Skeletal muscle satellite cell (primary cell): ENCODE measurements around the gene ADAMTS2.

ENCODE experiments used
- H3K27me3 ChIP-seq: 2 replicates; pipeline ENCODE4 v1.7.0; 2013; ENCODE audit warnings: low read length; ENCODE audit not compliant: control insufficient read depth, insufficient read depth
- H3K36me3 ChIP-seq: 2 replicates; pipeline ENCODE4 v1.7.0; 2013; ENCODE audit warnings: mild to moderate bottlenecking, control low read depth, low read length; ENCODE audit not compliant: insufficient read depth
- H3K4me1 ChIP-seq: 2 replicates; pipeline ENCODE4 v1.7.0; 2013; ENCODE audit warnings: low read length; ENCODE audit not compliant: control insufficient read depth, insufficient read depth
- H3K4me2 ChIP-seq: 2 replicates; pipeline ENCODE4 v1.7.0; 2013; ENCODE audit warnings: mild to moderate bottlenecking, low read length
- H3K4me3 ChIP-seq: 2 replicates; pipeline ENCODE4 v1.7.0; 2013; ENCODE audit warnings: low read length
- H3K9ac ChIP-seq: 2 replicates; pipeline ENCODE4 v1.7.0; 2013; ENCODE audit warnings: mild to moderate bottlenecking, low read depth, low read length, moderate library complexity
- H3K9me3 ChIP-seq: replicated peaks from 2 replicates; pipeline ENCODE4 v1.7.0; 2013; ENCODE audit warnings: mild to moderate bottlenecking, control low read depth, low read length

Gene ADAMTS2

DNA sequence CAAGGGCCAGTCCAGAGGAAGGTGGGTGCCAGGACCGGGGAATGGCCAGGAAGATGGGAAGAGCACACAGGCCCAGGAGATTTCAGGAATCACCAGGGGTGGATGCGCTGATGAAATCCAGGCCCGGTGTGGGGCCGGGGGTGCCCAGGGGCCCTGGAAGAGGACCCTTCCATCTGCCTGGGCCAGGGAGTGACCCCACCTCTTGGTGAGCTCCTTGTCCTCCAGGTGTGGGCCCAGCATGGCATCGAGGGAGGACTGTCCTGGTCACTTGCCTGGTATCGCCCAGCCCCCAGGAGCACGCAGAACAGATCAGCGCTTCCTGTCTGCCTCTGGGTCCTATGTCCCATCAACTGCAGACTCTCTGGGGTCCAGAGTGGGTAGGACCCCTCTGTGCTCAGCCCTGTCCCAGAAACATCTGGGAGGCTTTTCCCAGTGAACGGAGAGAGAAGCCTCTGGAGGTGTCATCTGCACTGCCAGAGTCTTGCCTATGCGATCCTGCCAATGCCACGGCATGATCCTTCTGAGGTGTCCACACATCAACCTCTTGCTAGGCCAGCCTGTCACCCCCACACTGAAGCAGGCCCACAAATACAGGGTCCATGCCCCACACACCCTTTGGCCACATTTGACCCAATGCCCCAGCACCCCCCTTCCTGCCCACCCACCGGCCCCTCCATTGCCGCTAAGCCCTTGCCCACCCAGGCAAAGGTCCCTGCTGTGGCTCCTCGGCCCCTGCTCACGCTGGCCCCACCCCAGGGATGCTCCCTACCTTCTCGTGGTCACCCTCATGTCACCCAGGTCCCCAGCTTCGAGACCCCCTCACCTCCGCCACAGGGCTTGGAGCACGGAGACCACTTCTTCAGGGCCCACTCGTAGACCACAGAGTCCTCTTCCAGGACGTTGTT is 217.9 kb downstream of the ADAMTS2 start:
- peaks cover 66% of the 10 kb centered on the region for H3K36me3 ChIP-seq
- no peak overlapping the region for H3K4me3 ChIP-seq
- no peak overlapping the region for H3K4me2 ChIP-seq
- no peaks in the 10 kb centered on the region for H3K4me1 ChIP-seq
- H3K9me3 ChIP-seq: no peaks in the 10 kb centered on the region
- no peaks in the 10 kb centered on the region for H3K27me3 ChIP-seq
- H3K9ac ChIP-seq: no peak overlapping the region

- Histone ChIP-seq H3K4me2 (no peak overlapping the region), H3K4me1 (no peaks in the 10 kb centered on the region), H3K27me3 (no peaks in the 10 kb centered on the region), H3K36me3 (peaks cover 59% of the 10 kb centered on the region), H3K9ac (no peak overlapping the region), H3K9me3 (no peaks in the 10 kb centered on the region), H3K4me3 (no peak overlapping the region)
Observed at GRCh38 chr5:179126506-179126991, 218.7 kb downstream of the ADAMTS2 start.

GRCh38 chr5:179125789-179126505 is 219.3 kb downstream of the ADAMTS2 start:
- H3K27me3 ChIP-seq: no peaks in the 10 kb centered on the region
- H3K4me3 ChIP-seq: no peak overlapping the region
- H3K4me2 ChIP-seq: no peak overlapping the region
- H3K9ac ChIP-seq: no peak overlapping the region
- peaks cover 56% of the 10 kb centered on the region for H3K36me3 ChIP-seq
- H3K9me3 ChIP-seq: no peaks in the 10 kb centered on the region
- no peaks in the 10 kb centered on the region for H3K4me1 ChIP-seq

DNA sequence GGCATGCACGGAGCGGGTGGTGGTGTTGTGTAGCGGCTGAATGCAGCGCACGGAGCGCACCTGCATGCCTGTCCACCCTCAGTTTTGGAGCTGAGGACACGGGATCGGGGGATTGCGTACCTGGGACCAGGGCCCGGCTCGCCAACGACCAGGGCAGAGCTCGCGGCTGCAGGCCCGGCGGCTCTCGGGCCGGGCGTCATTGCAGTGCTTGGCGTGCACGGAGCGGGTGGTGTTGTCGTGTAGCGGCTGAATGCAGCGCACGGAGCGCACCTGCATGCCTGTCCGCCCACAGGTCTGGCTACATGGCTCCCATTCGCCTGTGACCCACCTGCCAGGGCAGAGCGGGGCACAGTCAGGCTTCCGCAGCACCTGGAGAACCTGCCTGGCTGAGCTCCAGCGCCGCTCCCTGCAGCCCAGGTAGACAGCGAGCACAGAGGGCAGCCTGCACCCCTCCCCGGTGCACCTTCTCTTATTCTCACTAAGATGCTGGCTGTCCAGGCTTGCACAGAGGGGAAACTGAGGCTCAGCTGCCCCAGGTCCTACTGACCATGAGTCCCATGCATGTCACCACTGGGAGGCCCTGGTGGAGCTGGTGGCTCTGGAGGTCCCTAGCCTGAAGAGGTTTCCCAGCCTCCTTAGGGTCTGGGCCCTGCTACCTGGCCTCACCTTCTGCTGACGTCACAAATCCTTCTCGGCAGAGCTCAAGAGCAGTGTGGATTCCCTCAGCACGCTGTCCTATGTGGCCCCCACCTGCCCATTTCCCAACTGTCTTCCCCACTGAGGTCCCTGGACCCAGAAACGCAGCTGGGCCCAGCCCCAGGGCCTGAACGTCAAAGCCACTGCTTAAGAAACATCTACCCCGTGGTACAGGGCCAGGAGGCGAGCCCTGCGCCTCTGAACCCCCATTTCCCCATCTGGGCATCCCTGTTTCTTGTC is 220.1 kb downstream of the ADAMTS2 start:
- Histone ChIP-seq H3K4me2 (no peak overlapping the region), H3K4me1 (no peaks in the 10 kb centered on the region), H3K27me3 (no peaks in the 10 kb centered on the region), H3K4me3 (no peak overlapping the region), H3K36me3 (peaks cover 53% of the 10 kb centered on the region), H3K9ac (no peak overlapping the region), H3K9me3 (no peaks in the 10 kb centered on the region)

DNA sequence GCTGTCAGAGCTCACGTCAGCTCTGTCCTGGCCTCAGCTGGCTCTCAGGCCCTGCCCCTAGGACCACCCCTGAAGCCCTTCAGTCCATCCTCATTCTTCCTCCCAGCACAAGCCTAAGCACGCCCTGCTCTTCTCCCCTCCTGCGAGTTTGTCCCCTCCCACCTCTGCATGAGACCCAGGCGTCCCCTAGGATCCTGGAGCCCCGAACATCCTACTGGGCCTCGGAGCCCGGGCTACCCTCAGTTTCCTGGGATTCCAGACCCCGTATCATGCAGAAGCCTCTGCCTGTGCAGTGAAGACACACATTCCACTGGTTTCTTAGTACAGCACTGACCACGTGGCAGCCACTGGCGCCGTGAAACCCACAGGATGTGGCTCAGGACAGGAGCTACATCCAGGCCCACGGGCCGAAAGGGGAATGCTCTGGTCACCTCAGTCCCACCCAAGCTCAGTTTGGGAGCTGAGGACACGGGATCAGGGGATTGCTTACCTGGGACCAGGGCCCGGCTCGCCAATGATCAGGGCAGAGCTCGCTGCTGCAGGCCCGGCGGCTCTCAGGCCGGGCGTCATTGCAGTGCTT is 220.9 kb downstream of the ADAMTS2 start:
- Histone ChIP-seq H3K4me2 (no peak overlapping the region), H3K4me1 (no peaks in the 10 kb centered on the region), H3K36me3 (peaks cover 45% of the 10 kb centered on the region), H3K9me3 (no peaks in the 10 kb centered on the region), H3K27me3 (no peaks in the 10 kb centered on the region), H3K9ac (no peak overlapping the region), H3K4me3 (no peak overlapping the region)

GRCh38 chr5:179123491-179124272 is 221.6 kb downstream of the ADAMTS2 start:
- no peak overlapping the region for H3K9ac ChIP-seq
- H3K36me3 ChIP-seq: peaks cover 40% of the 10 kb centered on the region
- no peak overlapping the region for H3K4me3 ChIP-seq

GRCh38 chr5:179123109-179123426 is 222.2 kb downstream of the ADAMTS2 start:
- Histone ChIP-seq H3K36me3 (peaks cover 42% of the 10 kb centered on the region), H3K4me2 (no peak overlapping the region), H3K4me3 (no peak overlapping the region), H3K9me3 (no peaks in the 10 kb centered on the region), H3K27me3 (no peaks in the 10 kb centered on the region), H3K9ac (no peak overlapping the region), H3K4me1 (no peaks in the 10 kb centered on the region)

More at GRCh38 chr5:179123491-179124272, 221.6 kb downstream of the ADAMTS2 start:
- no peaks in the 10 kb centered on the region for H3K4me1 ChIP-seq
- no peaks in the 10 kb centered on the region for H3K27me3 ChIP-seq
- H3K4me2 ChIP-seq: no peak overlapping the region
- no peaks in the 10 kb centered on the region for H3K9me3 ChIP-seq

- H3K9me3 ChIP-seq: no peaks in the 10 kb centered on the region
- H3K9ac ChIP-seq: no peak overlapping the region
- no peak overlapping the region for H3K4me2 ChIP-seq
- no peaks in the 10 kb centered on the region for H3K4me1 ChIP-seq
- no peak overlapping the region for H3K4me3 ChIP-seq
- peaks cover 38% of the 10 kb centered on the region for H3K36me3 ChIP-seq
- H3K27me3 ChIP-seq: no peaks in the 10 kb centered on the region
Observed at GRCh38 chr5:179122411-179123108, 222.7 kb downstream of the ADAMTS2 start.

GRCh38 chr5:179121667-179122111 is 223.6 kb downstream of the ADAMTS2 start:
- no peak overlapping the region for H3K9ac ChIP-seq
- H3K9me3 ChIP-seq: no peaks in the 10 kb centered on the region
- H3K27me3 ChIP-seq: no peaks in the 10 kb centered on the region
- H3K4me3 ChIP-seq: no peak overlapping the region
- H3K4me1 ChIP-seq: no peaks in the 10 kb centered on the region
- H3K4me2 ChIP-seq: no peak overlapping the region
- peaks cover 30% of the 10 kb centered on the region for H3K36me3 ChIP-seq
